Stomach smooth muscle (tissue), 2 donors: ENCODE results near the gene GIMAP1.

Experiments
- H3K27ac ChIP-seq: one replicate; pipeline ENCODE4 v1.7.0; 2013; ENCODE audit warnings: mild to moderate bottlenecking, low read length, inconsistent platforms
- H3K27me3 ChIP-seq, 2 donors: one replicate each; pipeline ENCODE4 v1.7.0; 2013; ENCODE audit warnings: low read length in 2 of 2; ENCODE audit not compliant: insufficient read depth in 2 of 2, control insufficient read depth in 1 of 2
- H3K36me3 ChIP-seq, 2 donors: one replicate each; pipeline ENCODE4 v1.7.0; 2013; ENCODE audit warnings: low read length in 2 of 2; ENCODE audit not compliant: control insufficient read depth in 2 of 2, insufficient read depth in 2 of 2
- H3K4me1 ChIP-seq: one replicate; pipeline ENCODE4 v1.7.0; 2013; ENCODE audit warnings: low read length; ENCODE audit not compliant: control insufficient read depth, insufficient read depth
- H3K4me3 ChIP-seq, 2 donors: one replicate each; pipeline ENCODE4 v1.7.0; 2013; ENCODE audit warnings: low read length in 2 of 2
- H3K9ac ChIP-seq, 2 donors: one replicate each; pipeline ENCODE4 v1.7.0; 2013; ENCODE audit warnings: low read length in 2 of 2, mild to moderate bottlenecking in 1 of 2
- H3K9me3 ChIP-seq, 2 donors: one replicate each; pipeline ENCODE4 v1.7.0; 2013; ENCODE audit warnings: low read length in 2 of 2; ENCODE audit not compliant: control insufficient read depth in 2 of 2
- donor health status: healthy.
- donor health status: Pancreatic carcinoma.

Gene GIMAP1

GRCh38 chr7:150766334-150766709 lies 49.9 kb downstream of the GIMAP1 start:
- H3K36me3 ChIP-seq, result no peaks in the 10 kb centered on the region
- no peak overlapping the region for H3K27ac ChIP-seq
- no peak overlapping the region for H3K9ac ChIP-seq
- no peaks in the 10 kb centered on the region for H3K4me1 ChIP-seq
- no peak overlapping the region for H3K4me3 ChIP-seq
- no peaks in the 10 kb centered on the region for H3K9me3 ChIP-seq
- no peaks in the 10 kb centered on the region for H3K27me3 ChIP-seq

- H3K4me3 ChIP-seq, result no peak overlapping the region
- no peaks in the 10 kb centered on the region for H3K27me3 ChIP-seq
- H3K9ac ChIP-seq, result no peak overlapping the region
- H3K4me1 ChIP-seq, result no peaks in the 10 kb centered on the region
- H3K27ac ChIP-seq, result no peak overlapping the region
- no peaks in the 10 kb centered on the region for H3K9me3 ChIP-seq
- no peaks in the 10 kb centered on the region for H3K36me3 ChIP-seq
Measured at GRCh38 chr7:150769768-150770167, 53.4 kb downstream of the GIMAP1 start.
